Left ventricle myocardium superior (tissue), 1 donor: ENCODE measurements around the gene FNDC11. TPM values are rescaled to one million over a fixed set of nuclear protein-coding genes. Genes with fewer than 3 reads are reported as not detected.
A peak's percentile ranks its signal among the peaks of the same experiment; 100 is the strongest.

Experiments used
- ATAC-seq: fragments of 200-7000 bp; cut with Tn5 transposase; one replicate; pipeline ENCODE4 v1.9.1; 2020; ENCODE audit warnings: mild to moderate bottlenecking, moderate library complexity
- DNase-seq: peaks from one replicate; pipeline ENCODE4 v3.0.0-alpha.2; 2020
- intact Hi-C: fragments of 100-400 bp; cut with micrococcal nuclease; formaldehyde crosslinking; loops from one replicate; pipeline ENCODE4 v1.11.0; 2022
- total RNA-seq: library from RNA; stranded (reverse); fragmentation: NEBNext Ultra II Directional; extraction: Animal tissue kit (Norgen Biotek cat#: 25700); gene quantifications from one replicate; pipeline ENCODE4 v1.2.1, GENCODE V29; 2021
- donor health status: DM: no; HTN: yes; CAD: no; lungs with severe emphysema.

The FNDC11 gene
- total RNA-seq, 1 donor from 2014 or later = 0.15 TPM

- intact Hi-C loops = no loop called here
- ATAC-seq (peak; percentile 90), DNase-seq (peak; percentile 91)
Measured at GRCh38 chr20:63537525-63538203, 16.3 kb upstream of the FNDC11 start.

- DNase-seq (no peak), ATAC-seq (peak; percentile 55)
- intact Hi-C loops = no loop called here
Measured at GRCh38 chr20:63538204-63539091, 15.5 kb upstream of the FNDC11 start.

- intact Hi-C loops = no loop called here
- DNase-seq (no peak), ATAC-seq (no peak)
Measured at GRCh38 chr20:63539092-63539430, 14.9 kb upstream of the FNDC11 start.

- DNase-seq = no peak
- intact Hi-C loops = no loop called here
- no peak for ATAC-seq
Measured at GRCh38 chr20:63539441-63540370, 14.3 kb upstream of the FNDC11 start.

- DNase-seq (peak; percentile 55), ATAC-seq (no peak)
- intact Hi-C loops = no loop called here
Measured at GRCh38 chr20:63540417-63541186, 13.4 kb upstream of the FNDC11 start.

GRCh38 chr20:63541371-63541770 lies 12.6 kb upstream of the FNDC11 start:
- ATAC-seq (no peak), DNase-seq (no peak)
- intact Hi-C loops = no loop called here

GRCh38 chr20:63542031-63542559 lies 11.9 kb upstream of the FNDC11 start:
- DNase-seq = no peak
- intact Hi-C loops = no loop called here
- no peak for ATAC-seq

- DNase-seq (no peak), ATAC-seq (no peak)
- intact Hi-C loops = no loop called here
Measured at GRCh38 chr20:63542696-63543095, 11.3 kb upstream of the FNDC11 start.

- ATAC-seq (no peak), DNase-seq (no peak)
- intact Hi-C loops = no loop called here
Measured at GRCh38 chr20:63543131-63543530, 10.8 kb upstream of the FNDC11 start.

- DNase-seq (no peak), ATAC-seq (no peak)
- intact Hi-C loops = no loop called here
Measured at GRCh38 chr20:63543733-63544132, 10.2 kb upstream of the FNDC11 start.

- DNase-seq = no peak
- intact Hi-C loops = no loop called here
- no peak for ATAC-seq
Measured at GRCh38 chr20:63544241-63544957, 9.6 kb upstream of the FNDC11 start.

- no peak for ATAC-seq
- intact Hi-C loops = no loop called here
- no peak for DNase-seq
Measured at GRCh38 chr20:63544958-63545516, 8.9 kb upstream of the FNDC11 start.

GRCh38 chr20:63545814-63546213 lies 8.1 kb upstream of the FNDC11 start:
- intact Hi-C loops = no loop called here
- ATAC-seq = no peak
- DNase-seq = no peak

- intact Hi-C loops = no loop called here
- DNase-seq = no peak
- ATAC-seq = no peak
Measured at GRCh38 chr20:63546256-63546955, 7.6 kb upstream of the FNDC11 start.

GRCh38 chr20:63546956-63547724 lies 6.8 kb upstream of the FNDC11 start:
- intact Hi-C loops = no loop called here

GRCh38 chr20:63547725-63548480 lies 6.1 kb upstream of the FNDC11 start, which contains the start of gene SRMS:
Gene SRMS (minus strand): TSS chr20:63547749. CDS start chr20:63547463, 286 bp downstream.
- no peak for DNase-seq
- intact Hi-C loops = no loop called here
- ATAC-seq = no peak

More at GRCh38 chr20:63546956-63547724, 6.8 kb upstream of the FNDC11 start:
- no peak for DNase-seq
- no peak for ATAC-seq
